HCT116 (cell line): ENCODE measurements around the gene KRTAP12-2.

ENCODE experiments used
- CTCF ChIP-seq, 3 experiments: fragments of 200-600 bp in 1 of 3; sonication (generic) in 1 of 3; IDR thresholded peaks in 2 of 3; conservative IDR thresholded peaks in 1 of 3; 2 replicates each; pipeline ENCODE4 v1.5.1; 2012 to 2017; ENCODE audit warnings: low read depth in 2 of 3, low read length in 2 of 3, antibody characterized with exemption in 1 of 3, borderline replicate concordance in 1 of 3, control low read depth in 1 of 3, mild to moderate bottlenecking in 1 of 3, mixed read lengths in 1 of 3, mixed run types in 1 of 3, moderate library complexity in 1 of 3; ENCODE audit not compliant: insufficient read depth in 1 of 3
- EZH2phosphoT487 ChIP-seq: fragments of 200-600 bp; IDR thresholded peaks from 2 replicates; pipeline ENCODE4 v1.6.1; 2018; ENCODE audit warnings: antibody characterized with exemption, borderline replicate concordance

GRCh38 chr21:44684077-44684476, 17.4 kb upstream of the KRTAP12-2 start:
- no peak for TF ChIP-seq EZH2phosphoT487
- no peak for TF ChIP-seq CTCF (IDR thresholded peaks at IDR 0.05 in 2 of 3, conservative IDR thresholded peaks at IDR 0.05 in 1 of 3; ENCODE audit: borderline replicate concordance in 1 of 3, insufficient read depth in 1 of 3, low read depth in 2 of 3, low read length in 2 of 3)
